GM21529 (cell line): ENCODE data around the gene SGMS1.
A peak's percentile ranks its signal among the peaks of the same experiment; 100 is the strongest.
"Not testable (repeated sequence)": the region's sequence is repeated elsewhere in the genome, so short reads cannot be mapped to it uniquely, and the experiment has no call there.

Experiments used
- ATAC-seq: cut with Tn5 transposase; IDR thresholded peaks from one replicate; pipeline ENCODE4 v1.9.1; 2021; ENCODE audit not compliant: unreplicated experiment

The SGMS1 gene

DNA sequence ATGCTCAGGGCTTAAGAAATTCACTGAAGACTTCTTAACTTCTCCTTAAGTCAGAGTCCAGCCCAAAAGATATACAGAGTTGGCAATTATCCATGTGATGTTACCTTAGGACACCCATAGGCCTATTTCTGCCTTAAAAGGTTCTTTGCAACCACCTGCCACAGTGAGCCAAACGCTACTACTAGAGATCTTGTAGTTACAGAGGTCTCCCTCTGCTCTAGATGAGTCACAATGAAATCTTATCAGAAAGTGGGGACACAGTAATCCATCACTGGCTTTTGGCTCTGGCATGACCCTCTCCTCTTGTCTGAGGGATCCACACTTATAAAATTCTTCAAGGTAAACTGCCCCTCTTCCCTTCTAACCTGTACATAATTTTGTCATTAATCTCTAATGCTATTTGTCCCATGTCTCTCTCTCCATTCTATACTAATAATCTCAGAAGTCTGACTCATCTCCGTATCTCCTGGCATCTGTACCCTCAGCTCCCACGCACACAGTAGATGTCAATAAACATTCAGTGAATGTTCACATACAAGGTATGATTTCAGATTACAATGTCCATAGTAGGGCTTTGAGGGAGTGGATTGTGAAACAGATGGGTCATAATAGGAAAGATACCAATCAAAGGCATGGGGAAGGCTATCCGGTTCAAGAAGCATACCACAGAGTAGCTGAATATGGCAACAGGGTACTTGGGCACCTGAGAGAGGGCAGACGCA, 112.1 kb downstream of the SGMS1 start:
- peak; percentile 17 for ATAC-seq

GRCh38 chr10:50510517-50511473, 113.0 kb downstream of the SGMS1 start:
- no peak for ATAC-seq

DNA sequence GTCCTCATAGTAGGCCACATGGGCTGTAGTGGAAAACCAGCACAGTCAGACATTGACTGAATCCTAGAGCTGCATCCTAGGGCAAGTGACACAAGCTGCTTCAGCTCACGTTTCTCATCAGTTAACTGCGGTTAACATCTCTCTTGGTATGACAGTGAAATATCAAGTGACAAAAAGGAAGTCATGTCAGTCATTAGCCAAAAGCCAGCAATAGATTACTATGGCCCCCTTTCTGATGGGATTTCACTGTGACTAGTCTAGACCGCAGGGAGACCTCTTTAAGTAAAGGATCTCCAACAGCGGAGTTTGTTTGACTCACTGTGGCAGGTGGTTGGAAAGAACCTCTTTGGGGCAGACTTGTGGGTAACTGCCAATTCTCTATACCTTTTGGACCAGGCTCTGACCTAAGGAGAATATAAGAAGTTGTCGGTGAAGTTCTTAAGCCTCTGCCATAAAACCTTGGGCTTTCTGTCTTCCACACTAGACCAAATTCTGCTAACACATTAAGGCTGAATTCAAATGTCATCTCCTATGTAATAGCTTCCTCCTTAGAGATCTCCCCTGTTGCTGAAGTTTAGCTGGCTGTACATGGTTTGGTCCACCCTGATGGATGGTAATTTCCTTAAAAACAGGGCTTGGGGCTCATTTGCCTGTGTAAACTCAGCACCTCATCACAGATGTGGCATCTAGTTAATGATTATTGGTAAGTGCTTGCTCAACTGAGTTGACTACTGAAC, 115.3 kb downstream of the SGMS1 start:
- ATAC-seq = peak; percentile 67

DNA sequence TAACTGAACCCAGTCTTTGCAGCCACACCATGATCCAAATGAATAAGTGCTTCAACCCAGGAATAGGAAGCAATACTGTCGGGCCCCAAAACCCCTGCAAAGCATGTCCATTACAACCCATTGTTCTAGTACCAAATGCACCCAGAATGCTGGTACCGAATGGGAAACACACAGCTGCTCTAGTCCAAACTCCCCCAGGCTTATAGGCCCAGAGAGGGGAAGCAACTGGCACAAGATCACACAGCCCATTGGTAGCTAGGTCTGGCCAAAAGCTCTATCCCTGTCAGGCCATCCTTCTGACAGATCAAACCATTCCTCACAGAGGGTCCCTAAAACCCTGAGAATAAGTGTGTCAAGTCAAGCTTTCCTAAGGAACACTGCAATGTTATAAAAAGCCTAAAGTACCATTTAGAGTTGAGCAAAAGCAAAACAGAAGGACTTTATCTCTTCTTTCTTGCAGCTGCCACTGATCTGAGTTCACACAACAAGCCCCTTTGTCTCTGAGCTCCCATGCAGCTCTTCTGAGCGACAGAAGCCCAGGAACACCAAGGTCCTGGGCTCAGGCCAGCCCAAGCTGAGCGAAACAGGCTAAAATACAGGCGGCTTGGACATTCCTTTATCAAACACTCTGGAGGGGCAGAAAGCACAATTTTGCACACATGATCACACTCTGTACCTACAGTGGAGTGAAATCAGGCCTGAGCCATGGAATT, 116.7 kb downstream of the SGMS1 start:
- no peak for ATAC-seq

DNA sequence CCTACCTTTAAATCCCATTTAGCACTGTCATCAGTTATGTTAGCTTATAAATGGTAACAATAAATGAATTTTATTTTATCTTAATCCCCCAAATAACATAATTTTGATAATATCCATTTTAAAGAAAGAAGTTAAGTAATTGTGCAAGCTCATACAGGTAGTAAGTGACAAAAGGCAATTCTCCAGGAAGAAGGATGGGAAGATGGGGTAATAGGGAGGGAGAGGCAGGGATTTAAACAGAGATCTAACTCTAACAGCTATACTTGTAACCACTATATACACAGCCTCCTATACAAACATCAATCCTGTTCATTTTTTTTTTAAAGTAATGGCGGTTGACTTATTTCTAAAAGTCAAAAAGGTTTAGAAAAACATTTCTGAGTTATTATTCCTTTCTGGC, 119.4 kb downstream of the SGMS1 start:
- ATAC-seq = no peak

GRCh38 chr10:50503661-50504320, 120.0 kb downstream of the SGMS1 start:
- ATAC-seq = no peak

- ATAC-seq = not testable (repeated sequence)
Measured at GRCh38 chr10:50503156-50503555, 120.6 kb downstream of the SGMS1 start.

DNA sequence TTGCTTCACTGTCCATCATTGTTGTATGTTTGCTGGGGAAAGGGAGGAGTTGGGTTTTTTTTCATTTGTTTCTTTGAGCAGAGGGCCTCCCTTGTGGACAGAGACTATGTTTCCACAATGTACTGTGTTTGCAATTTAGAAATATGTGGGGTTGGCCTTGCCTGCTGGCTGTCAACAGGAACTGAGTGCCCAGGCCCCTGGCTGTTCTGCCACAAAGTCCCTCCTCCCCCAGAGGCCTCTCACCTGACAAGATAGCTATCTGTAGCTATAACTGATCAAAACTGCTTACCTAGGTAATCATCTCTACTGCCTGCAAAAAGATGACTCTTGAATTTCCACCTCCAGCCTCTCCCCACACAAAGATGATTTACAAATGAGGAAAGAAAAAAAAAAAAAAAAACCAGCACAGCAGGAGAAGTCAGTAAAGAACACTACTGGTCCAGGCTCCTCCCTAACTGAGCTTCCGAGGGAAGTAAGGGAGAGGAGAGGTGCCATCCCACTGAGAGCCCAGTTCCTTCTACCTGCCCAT, 121.8 kb downstream of the SGMS1 start:
- peak; percentile 33 for ATAC-seq

DNA sequence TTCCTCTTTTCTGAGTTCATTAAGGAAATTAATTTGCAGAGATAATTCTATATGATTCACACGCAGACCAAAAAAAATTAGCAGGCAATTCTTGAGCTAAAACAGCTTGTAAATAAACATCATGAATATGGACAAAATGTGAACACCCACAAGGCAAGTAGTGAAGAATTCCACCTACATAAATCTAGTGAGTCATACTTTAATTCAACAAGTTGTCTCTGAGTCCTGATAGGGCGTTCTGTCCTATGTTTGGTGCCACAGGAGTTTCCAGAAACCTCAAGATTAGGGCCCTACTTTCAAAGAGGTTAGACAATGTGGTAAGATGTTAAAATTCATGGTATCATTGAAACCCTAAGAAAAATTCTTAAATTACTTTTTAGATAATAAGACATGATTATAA, 122.3 kb downstream of the SGMS1 start:
- no peak for ATAC-seq

- no peak for ATAC-seq
Measured at GRCh38 chr10:50498465-50498864, 125.3 kb downstream of the SGMS1 start.

- peak; percentile 92 for ATAC-seq
Measured at GRCh38 chr10:50497758-50498157, 126.0 kb downstream of the SGMS1 start.

DNA sequence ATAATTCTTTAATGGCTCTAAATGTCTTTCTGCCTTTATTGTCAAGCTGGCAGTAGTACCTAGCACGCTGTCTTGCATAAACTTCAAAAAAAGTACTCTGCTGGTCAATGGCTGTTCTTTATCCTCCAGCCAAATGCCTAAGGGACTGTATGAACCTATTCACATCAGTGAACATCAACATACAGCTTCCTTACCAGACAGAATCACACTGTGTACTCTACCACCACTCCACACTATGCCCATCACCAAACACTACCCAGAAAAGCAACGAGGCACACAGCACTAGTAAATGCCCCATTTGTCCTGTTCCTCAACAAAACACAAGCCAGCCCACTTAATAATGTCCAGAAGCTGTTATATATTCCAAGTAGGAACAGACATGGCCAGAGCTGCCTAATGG, 127.5 kb downstream of the SGMS1 start:
- ATAC-seq = no peak

GRCh38 chr10:50490241-50490640, 133.5 kb downstream of the SGMS1 start:
- ATAC-seq = no peak

- ATAC-seq = not testable (repeated sequence)
Measured at GRCh38 chr10:50484550-50484949, 139.2 kb downstream of the SGMS1 start.

DNA sequence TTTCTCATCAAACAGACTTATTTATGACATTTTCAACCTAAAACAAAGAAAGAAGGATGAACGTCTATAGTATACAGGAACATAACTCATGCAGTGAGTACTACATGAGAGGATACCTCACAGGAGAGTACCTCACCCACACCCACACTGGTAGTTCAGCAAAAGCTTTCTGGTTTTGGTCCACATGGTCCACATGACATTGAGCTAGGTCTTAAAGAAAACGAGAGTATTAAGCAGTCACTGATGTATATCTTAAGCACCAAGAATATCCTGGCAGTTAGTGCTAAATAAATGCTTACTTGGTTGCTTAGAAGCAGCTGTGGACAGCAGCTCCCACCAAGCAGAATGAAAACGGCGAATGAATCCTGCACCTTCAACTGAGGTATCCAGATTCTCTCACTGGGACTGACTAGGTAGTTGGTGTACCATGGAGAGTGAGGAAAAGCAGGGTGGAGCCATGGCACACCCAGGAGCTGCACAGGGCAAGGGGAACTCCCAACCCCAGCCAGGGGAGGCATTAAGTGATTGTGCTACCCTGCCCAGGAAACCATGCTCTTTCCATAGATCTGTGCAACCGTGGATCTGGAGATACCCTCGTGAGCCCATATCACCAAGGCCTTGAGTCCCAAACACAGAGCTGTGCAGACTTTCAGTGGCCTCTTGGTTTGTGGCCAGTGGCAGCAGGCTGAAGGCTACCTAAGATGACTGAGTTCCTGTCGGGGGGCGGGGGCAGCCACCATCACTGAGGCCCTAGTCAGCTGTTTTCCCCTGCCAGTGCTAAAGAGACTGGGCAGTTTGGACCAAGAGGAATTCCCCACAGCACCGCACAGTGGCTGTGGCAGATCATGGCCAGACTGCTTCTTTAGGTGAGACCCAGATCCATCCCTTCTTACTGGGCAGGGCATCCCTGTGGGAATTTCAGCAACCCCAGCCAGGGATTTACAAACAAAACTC, 143.4 kb downstream of the SGMS1 start:
- ATAC-seq = no peak

DNA sequence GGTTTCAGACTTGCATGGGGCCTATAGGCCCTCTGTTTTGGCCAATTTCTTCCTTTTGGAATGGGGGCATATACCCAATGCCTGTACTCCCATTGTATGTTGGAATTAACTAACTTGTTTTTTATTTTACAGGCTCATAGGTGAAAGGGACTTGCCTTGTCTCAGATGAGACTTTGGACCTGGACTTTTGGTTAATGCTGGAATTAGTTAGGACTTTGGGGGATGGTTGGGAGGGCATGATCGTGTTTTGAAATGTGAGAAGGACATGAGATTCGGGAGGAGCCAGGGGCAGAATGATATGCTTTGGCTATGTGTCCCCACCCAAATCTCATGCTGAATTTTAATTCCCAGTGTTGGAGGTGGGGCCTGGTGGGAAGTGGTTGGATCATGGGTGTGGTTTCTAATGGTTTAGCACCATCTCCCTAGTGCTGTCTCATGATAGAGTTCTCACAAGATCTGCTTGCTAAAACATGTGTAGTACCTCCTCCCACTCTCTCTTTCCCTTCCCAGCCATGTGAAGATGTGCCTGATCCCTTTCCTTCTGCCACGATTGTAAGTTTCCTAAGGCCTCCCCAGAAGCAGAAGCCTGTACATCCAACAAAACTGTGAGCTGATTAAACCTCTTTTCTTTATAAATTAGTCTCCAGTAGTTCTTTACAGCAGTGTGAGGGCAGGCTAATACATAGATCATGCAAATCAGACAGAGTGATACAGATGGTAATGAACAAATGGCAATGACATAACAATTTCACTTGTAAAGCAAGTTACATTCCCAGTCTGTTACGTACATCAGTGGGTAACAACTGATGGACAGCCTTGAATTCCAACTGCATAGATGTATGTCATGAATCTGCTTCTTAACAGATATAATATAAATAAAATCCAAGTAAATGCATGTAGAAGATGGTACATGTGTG, 146.2 kb downstream of the SGMS1 start:
- no peak for ATAC-seq

DNA sequence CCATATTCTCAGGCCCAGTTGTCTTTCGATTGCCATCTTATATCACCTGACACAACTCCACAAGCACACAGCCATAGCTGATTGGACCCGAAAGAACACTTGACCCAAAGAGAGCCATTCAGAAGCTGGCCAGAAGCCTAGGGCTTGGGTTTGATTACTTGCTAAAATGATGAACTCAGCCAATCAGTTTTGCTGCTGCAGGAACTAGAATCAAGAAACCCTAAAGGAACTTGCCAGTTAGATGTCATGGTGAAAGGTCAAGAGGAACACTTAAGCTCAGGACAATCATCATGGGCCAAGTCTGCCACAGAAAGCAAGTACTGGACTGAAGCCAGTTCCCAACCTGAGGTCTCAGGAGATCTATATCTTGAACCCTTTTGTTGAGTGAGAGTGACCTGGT, 150.0 kb downstream of the SGMS1 start:
- ATAC-seq = no peak

DNA sequence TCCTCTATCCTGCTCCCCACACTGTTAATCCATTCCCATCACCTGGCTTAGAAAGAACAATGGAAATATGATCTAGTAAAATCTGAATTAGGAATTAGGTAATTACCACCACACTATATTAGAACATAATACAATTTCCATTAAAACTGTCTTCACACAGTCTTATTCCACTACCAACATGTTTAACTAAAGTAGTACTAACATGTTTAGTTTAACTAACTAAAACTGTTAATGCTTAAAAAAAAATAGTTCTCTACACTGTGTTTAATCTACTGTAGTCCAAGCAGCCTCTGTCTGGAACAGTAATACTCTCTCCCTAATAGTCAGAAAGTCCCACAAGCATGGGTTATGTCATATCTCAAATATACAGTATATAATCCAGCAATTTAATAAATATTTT, 150.8 kb downstream of the SGMS1 start:
- ATAC-seq = no peak
